BJ (cell line): Measurements from ENCODE around the gene TCFL5. TPM values are rescaled to one million over a fixed set of nuclear protein-coding genes. Genes with fewer than 3 reads are reported as not detected.

Experiments used
- CTCF ChIA-PET: fragments of 350-600 bp; formaldehyde crosslinking; extraction: SDS; loops from one replicate; lab custom pipeline; 2021; ENCODE audit warnings: antibody characterized with exemption, inconsistent platforms; lab: Yijun Ruan, JAX
- POLR2A ChIA-PET: fragments of 300-600 bp; sonication (Branson Sonifier 250); formaldehyde crosslinking; extraction: SDS; loops from one replicate; lab custom pipeline; 2021; ENCODE audit warnings: antibody characterized with exemption; lab: Charles Lee
- DNase-seq: peaks from one replicate; pipeline ENCODE4 v3.0.0-alpha.2; 2011; ENCODE audit warnings: low read depth
- H3K27me3 ChIP-seq: 2 replicates; pipeline ENCODE4 v1.6.0; 2011; ENCODE audit warnings: low read length; ENCODE audit not compliant: control insufficient read depth, insufficient read depth
- H3K36me3 ChIP-seq: 2 replicates; pipeline ENCODE4 v1.5.1; 2011; ENCODE audit warnings: low read length; ENCODE audit not compliant: control insufficient read depth, insufficient read depth
- H3K4me3 ChIP-seq: 2 replicates; pipeline ENCODE4 v1.5.1; 2011; ENCODE audit warnings: low read depth, mild to moderate bottlenecking, control low read depth, low read length
- polyA plus RNA-seq: library from polyadenylated mRNA; depleted of rRNA; stranded (reverse); fragments of >200 nt; gene quantifications from 2 replicates; pipeline ENCODE4 v1.2.3, GENCODE V29; 2011
- TF ChIP-seq, protein P1 (sequence below): IDR thresholded peaks from 2 replicates; pipeline ENCODE4 v1.5.1; 2011; ENCODE audit warnings: low read depth, mild to moderate bottlenecking, control low read depth, inconsistent platforms, low read length, moderate library complexity; ENCODE audit not compliant: insufficient read depth

The TCFL5 gene
- polyA plus RNA-seq, 1 experiment, result 8.5 TPM

DNA sequence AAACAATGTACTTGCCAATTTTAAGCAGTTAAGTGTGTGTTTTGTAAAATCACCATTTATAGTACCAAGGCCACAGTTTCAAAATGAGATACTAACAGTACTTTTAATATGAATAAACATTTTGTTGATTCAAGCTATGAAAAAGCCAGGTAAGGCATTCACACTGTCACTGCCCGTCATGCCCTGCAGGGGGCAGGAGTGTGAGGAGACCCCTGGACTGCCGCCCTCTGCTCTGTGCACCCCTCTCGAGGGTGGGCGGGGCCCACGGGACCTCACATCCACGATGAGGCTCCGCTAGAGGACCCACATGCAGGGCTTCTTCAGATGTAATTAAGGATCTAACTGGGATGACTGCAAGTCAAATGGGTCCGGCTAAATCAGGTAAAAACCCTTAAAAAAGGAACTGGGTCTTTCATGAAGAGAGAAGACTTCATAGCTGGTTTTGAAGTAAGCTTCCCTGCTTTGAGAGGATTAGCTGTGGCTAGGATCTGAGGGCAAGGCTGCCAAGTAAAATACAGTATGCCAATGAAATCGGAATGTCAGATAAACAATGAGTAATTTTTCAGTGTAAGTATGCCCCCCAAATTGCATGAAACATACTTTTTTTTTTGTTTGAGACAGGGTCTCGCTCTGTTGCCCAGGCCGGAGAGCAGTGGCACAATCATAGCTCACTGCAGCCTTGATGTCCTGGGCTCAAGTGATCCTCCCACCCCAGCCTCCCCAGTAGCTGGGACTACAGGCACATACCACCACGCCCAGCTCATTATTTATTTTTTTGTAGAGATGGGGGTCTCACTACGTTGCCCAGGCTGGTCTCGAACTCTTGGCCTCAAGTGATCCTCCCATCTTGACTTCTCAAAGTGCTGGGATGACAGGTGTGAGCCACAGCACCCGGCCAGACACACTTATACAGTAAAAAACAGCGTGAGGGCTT lies 46.0 kb upstream of the TCFL5 start:
- H3K27me3 ChIP-seq, result no peaks in the 10 kb centered on the region
- ChIA-PET CTCF (interaction anchor here (0.6 to 2.5 kb wide), 8 partner anchors 9 to 54 kb away, joined by 3 to 18 read pairs (median 4); partner anchors contain the start of gene DIDO1), POLR2A (no interaction called here)
- no peak overlapping the region for H3K4me3 ChIP-seq
- TF ChIP-seq, protein P1, sequence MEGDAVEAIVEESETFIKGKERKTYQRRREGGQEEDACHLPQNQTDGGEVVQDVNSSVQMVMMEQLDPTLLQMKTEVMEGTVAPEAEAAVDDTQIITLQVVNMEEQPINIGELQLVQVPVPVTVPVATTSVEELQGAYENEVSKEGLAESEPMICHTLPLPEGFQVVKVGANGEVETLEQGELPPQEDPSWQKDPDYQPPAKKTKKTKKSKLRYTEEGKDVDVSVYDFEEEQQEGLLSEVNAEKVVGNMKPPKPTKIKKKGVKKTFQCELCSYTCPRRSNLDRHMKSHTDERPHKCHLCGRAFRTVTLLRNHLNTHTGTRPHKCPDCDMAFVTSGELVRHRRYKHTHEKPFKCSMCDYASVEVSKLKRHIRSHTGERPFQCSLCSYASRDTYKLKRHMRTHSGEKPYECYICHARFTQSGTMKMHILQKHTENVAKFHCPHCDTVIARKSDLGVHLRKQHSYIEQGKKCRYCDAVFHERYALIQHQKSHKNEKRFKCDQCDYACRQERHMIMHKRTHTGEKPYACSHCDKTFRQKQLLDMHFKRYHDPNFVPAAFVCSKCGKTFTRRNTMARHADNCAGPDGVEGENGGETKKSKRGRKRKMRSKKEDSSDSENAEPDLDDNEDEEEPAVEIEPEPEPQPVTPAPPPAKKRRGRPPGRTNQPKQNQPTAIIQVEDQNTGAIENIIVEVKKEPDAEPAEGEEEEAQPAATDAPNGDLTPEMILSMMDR, result peak; percentile 55
- peaks cover 49% of the 10 kb centered on the region for H3K36me3 ChIP-seq
- DNase-seq, result no peak

DNA sequence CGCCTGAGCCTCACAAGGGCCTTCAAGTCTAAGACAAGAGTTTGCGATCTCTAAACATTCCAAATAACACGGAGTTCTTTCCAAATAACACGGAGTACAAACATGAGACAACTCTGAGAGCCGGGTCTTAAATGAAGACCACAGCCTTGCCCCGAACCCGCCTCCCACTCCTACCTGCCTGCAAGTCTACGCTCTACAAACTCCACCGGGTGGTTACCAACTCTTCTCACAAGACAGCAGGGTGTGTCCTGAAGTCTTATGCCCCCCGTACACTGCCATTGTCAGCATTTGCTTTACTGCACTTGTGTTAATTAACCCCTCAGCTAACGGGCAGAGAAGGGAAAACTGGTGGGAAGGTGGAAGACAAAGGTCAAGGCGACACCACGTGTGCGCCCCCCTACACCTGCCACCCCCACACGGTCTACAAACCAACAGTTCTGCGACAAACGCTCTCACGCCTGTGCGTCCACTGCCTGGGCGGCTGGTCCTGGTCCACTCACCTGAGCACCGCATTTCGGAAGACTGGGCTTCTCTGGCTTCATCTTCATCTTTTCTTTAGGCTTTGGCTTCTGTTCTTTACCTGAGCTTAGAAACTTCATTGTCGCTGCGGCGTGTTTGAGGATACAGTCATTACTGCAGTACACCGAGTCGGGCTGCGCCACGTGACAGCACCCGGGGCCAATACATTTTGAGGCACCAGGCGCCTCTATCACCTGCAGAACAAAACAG lies 45.2 kb upstream of the TCFL5 start:
- CTCF ChIA-PET, result interaction anchor here (1.5 to 2.5 kb wide), 5 partner anchors 8 to 31 kb away, joined by 4 to 18 read pairs (median 11); no protein-coding TSS in a partner anchor
- POLR2A ChIA-PET, result no interaction called here
- no peak overlapping the region for H3K4me3 ChIP-seq
- peaks cover 49% of the 10 kb centered on the region for H3K36me3 ChIP-seq
- H3K27me3 ChIP-seq, result no peaks in the 10 kb centered on the region
- no peak for DNase-seq
- TF ChIP-seq, protein P1, result no peak

DNA sequence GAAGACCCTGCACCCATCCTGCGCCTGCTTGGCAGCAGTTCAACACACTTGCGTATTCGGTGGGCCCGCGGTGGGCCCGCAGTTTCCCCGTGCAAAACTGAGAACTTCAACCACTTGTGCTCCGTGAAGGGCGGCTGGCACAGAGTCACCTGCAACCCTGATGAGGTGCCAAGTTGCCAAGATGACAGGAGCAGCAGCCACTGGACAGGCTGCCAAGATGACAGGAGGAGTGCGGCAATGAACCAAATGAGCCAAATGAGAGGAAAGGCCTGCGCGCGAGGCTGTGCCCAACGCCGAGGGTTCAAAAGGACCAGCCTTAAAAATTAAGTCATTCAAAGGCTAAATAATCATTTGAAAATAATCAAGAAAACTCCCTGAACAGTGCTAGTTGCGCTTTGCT lies 44.6 kb upstream of the TCFL5 start:
- Histone ChIP-seq H3K27me3 (no peaks in the 10 kb centered on the region), H3K4me3 (no peak overlapping the region), H3K36me3 (peaks cover 46% of the 10 kb centered on the region)
- TF ChIP-seq, protein P1, result no peak
- ChIA-PET POLR2A (no interaction called here), CTCF (no interaction called here)
- no peak for DNase-seq

DNA sequence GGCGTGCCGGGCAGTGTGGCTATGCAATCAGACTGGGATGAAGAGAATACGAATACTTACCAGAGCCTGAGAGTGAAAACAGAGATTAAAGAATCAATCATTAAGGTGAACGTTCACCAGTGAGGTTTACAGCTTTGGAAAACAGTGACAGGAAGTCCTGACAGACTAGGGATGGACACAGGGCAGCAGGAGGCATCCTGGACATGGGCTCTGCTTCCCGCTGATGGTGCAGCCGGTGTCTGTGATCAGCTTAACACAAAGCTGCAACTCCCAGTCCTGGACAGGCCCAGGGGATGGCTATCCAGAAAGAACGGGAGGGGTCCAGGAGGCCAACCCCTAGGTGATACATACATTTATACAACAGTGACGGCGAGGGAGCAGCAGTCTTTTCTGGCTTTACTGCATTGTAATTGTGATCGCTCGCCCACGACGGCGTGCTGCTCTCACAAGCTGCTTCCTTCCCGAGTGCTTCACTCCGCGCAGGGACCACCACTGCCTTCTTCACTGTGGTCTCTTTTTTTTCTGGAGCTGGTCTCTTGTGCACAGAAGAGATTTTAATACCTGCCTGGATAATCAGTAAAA lies 44.0 kb upstream of the TCFL5 start:
- H3K36me3 ChIP-seq, result peaks cover 44% of the 10 kb centered on the region
- no peak for DNase-seq
- TF ChIP-seq, protein P1, result no peak
- POLR2A ChIA-PET, result no interaction called here
- CTCF ChIA-PET, result no interaction called here
- H3K27me3 ChIP-seq, result no peaks in the 10 kb centered on the region
- H3K4me3 ChIP-seq, result no peak overlapping the region
